ENCODE results near the gene OPA1.

GRCh38 chr3:193742628-193743027, 149.6 kb downstream of the OPA1 start:
- TF ChIP-seq CTCF (IDR thresholded peaks at IDR 0.05; ENCODE audit: borderline replicate concordance, extremely low read depth, low read length, poor library complexity, severe bottlenecking): no peak
- TF ChIP-seq EZH2 (IDR thresholded peaks at IDR 0.05; ENCODE audit: borderline replicate concordance, low read depth, low read length, severe bottlenecking): no peak

Measured in DND-41 (cell line).